HEK293T (cell line): ENCODE results near the gene HHIPL1.

Experiments used
- ARNT ChIP-seq: fragments of 450-650 bp; IDR thresholded peaks from 2 replicates; pipeline ENCODE4 v1.6.1; 2017; ENCODE audit warnings: mild to moderate bottlenecking
- BHLHE40 ChIP-seq: fragments of 450-650 bp; IDR thresholded peaks from 2 replicates; pipeline ENCODE4 v1.6.1; 2016; ENCODE audit warnings: mild to moderate bottlenecking, moderate library complexity, borderline replicate concordance
- CTBP1 ChIP-seq: fragments of 450-650 bp; IDR thresholded peaks from 2 replicates; pipeline ENCODE4 v1.6.1; 2016; ENCODE audit warnings: borderline replicate concordance
- ELF4 ChIP-seq: fragments of 450-650 bp; IDR thresholded peaks from 2 replicates; pipeline ENCODE4 v1.6.1; 2017; ENCODE audit warnings: antibody characterized with exemption
- FOXA1 ChIP-seq: fragments of 450-650 bp; IDR thresholded peaks from 2 replicates; pipeline ENCODE4 v1.6.1; 2016; ENCODE audit warnings: mild to moderate bottlenecking
- FOXK2 ChIP-seq: fragments of 450-650 bp; IDR thresholded peaks from 2 replicates; pipeline ENCODE4 v1.6.1; 2016; ENCODE audit warnings: mild to moderate bottlenecking
- FOXM1 ChIP-seq: fragments of 450-650 bp; IDR thresholded peaks from 2 replicates; pipeline ENCODE4 v1.6.1; 2017; ENCODE audit warnings: mild to moderate bottlenecking, borderline replicate concordance
- HDGF ChIP-seq: fragments of 450-650 bp; IDR thresholded peaks from 2 replicates; pipeline ENCODE4 v1.6.1; 2017; ENCODE audit warnings: antibody characterized with exemption, borderline replicate concordance
- L3MBTL2 ChIP-seq: fragments of 450-650 bp; conservative IDR thresholded peaks from 2 replicates; pipeline ENCODE4 v1.6.1; 2016; ENCODE audit warnings: mild to moderate bottlenecking
- LEF1 ChIP-seq: fragments of 450-650 bp; IDR thresholded peaks from 2 replicates; pipeline ENCODE4 v1.6.1; 2017; ENCODE audit warnings: mild to moderate bottlenecking, borderline replicate concordance
- SP1 ChIP-seq: fragments of 450-650 bp; IDR thresholded peaks from 2 replicates; pipeline ENCODE4 v1.6.1; 2017
- TARDBP ChIP-seq: fragments of 450-650 bp; IDR thresholded peaks from 2 replicates; pipeline ENCODE4 v1.6.1; 2016
- TF ChIP-seq, protein P1 (sequence below): fragments of 450-650 bp; IDR thresholded peaks from 2 replicates; pipeline ENCODE4 v1.6.1; 2016

DNA sequence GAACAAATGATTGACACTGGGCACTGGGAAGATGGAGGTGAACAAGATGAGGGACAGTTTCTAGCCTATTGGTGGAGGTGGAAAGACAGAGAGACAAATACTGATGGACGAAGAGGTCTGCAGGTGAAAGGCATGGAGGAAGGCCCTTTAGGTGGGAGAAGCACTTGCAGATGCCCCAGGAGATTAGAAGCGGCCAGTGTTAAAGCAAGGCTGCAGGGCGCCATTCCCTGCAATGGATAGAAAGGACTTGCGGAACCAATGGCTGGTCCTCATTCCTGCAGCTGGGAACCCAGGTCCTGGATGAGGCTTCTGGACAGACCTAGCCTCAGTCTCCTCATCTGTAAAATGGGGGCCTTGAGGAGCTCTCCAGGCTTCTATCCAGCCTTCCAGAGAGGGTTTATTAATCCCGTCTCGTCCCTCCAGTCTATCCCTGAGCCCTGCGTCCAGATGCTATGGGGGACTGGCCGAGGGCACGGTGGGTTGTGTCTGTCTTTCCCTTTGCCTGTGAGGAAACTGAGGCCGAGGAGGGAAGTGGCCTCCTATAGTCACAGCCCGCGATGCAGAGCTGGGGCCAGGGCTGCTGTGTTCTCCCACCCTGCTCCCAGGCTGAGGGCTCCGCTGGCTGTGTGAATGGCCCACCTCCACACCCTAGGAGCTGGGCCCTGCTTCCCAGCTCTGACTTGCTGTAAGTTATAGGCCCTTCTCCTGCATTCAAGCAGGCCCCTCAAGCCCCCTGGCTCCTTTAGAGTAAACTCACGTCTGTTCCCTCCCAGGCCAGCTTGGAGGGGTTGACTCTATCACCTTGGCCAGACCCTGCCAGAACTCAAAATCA is 72.1 kb downstream of the HHIPL1 start:
- TF ChIP-seq HDGF (no peak), CTBP1 (no peak), SP1 (no peak), L3MBTL2 (no peak), FOXK2 (no peak), ARNT (no peak), FOXA1 (no peak), BHLHE40 (no peak), TARDBP (no peak), LEF1 (no peak), FOXM1 (no peak), ELF4 (no peak)
- TF ChIP-seq, protein P1, sequence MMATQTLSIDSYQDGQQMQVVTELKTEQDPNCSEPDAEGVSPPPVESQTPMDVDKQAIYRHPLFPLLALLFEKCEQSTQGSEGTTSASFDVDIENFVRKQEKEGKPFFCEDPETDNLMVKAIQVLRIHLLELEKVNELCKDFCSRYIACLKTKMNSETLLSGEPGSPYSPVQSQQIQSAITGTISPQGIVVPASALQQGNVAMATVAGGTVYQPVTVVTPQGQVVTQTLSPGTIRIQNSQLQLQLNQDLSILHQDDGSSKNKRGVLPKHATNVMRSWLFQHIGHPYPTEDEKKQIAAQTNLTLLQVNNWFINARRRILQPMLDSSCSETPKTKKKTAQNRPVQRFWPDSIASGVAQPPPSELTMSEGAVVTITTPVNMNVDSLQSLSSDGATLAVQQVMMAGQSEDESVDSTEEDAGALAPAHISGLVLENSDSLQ: peak; percentile 57; the same call in 1 of the 2 replicates
